PFSK-1 (cell line): ENCODE measurements around the gene CASP2.

Experiments
- FOXP2 ChIP-seq: optimal IDR thresholded peaks from 2 replicates; pipeline ENCODE3; 2011; ENCODE audit warnings: borderline replicate concordance, control low read depth, inconsistent platforms; ENCODE audit not compliant: insufficient read depth; ENCODE audit errors: extremely low read length, extremely low read depth
- POLR2AphosphoS5 ChIP-seq: IDR thresholded peaks from 2 replicates; pipeline ENCODE4 v1.6.1; 2012; ENCODE audit warnings: low read depth, mild to moderate bottlenecking, control low read depth, low read length, moderate library complexity
- SIN3A ChIP-seq: IDR thresholded peaks from 2 replicates; pipeline ENCODE4 v1.6.1; 2012; ENCODE audit warnings: mild to moderate bottlenecking, low read length, moderate library complexity, borderline replicate concordance; ENCODE audit not compliant: insufficient read depth
- TAF1 ChIP-seq: IDR thresholded peaks from 2 replicates; pipeline ENCODE4 v1.6.1; 2012; ENCODE audit warnings: low read length, control low read depth, borderline replicate concordance; ENCODE audit not compliant: insufficient read depth
- TF ChIP-seq, protein P1 (sequence below), 2 experiments: IDR thresholded peaks; 2 replicates each; pipeline versions ENCODE4 v1.6.1 to v1.8.0; 2011 to 2012; ENCODE audit warnings: low read depth in 2 of 2, low read length in 2 of 2, control low read depth in 1 of 2, inconsistent platforms in 1 of 2, mild to moderate bottlenecking in 1 of 2, moderate library complexity in 1 of 2; ENCODE audit not compliant: insufficient read depth in 1 of 2

Gene CASP2

DNA sequence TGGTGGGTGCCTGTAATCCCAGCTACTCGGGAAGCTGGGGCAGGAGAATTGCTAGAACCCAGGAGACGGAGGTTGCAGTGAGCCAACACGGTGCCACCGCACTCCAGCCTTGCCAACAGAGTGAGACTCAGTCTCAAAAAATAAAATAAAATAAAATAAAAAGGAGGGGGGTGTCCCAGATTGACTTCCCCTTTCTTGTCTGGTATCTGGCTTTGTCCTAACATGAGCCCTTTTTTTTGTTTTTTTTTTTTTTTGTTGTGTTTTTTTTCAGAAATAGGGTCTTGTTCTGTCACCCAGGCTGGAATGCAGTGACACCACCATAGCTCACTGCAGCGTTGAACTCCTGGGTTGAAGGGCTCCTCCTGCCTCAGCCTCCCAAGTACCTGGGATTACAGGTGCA, 4.7 kb downstream of the CASP2 start:
- TF ChIP-seq TAF1: no peak
- TF ChIP-seq POLR2AphosphoS5: no peak
- TF ChIP-seq, protein P1, sequence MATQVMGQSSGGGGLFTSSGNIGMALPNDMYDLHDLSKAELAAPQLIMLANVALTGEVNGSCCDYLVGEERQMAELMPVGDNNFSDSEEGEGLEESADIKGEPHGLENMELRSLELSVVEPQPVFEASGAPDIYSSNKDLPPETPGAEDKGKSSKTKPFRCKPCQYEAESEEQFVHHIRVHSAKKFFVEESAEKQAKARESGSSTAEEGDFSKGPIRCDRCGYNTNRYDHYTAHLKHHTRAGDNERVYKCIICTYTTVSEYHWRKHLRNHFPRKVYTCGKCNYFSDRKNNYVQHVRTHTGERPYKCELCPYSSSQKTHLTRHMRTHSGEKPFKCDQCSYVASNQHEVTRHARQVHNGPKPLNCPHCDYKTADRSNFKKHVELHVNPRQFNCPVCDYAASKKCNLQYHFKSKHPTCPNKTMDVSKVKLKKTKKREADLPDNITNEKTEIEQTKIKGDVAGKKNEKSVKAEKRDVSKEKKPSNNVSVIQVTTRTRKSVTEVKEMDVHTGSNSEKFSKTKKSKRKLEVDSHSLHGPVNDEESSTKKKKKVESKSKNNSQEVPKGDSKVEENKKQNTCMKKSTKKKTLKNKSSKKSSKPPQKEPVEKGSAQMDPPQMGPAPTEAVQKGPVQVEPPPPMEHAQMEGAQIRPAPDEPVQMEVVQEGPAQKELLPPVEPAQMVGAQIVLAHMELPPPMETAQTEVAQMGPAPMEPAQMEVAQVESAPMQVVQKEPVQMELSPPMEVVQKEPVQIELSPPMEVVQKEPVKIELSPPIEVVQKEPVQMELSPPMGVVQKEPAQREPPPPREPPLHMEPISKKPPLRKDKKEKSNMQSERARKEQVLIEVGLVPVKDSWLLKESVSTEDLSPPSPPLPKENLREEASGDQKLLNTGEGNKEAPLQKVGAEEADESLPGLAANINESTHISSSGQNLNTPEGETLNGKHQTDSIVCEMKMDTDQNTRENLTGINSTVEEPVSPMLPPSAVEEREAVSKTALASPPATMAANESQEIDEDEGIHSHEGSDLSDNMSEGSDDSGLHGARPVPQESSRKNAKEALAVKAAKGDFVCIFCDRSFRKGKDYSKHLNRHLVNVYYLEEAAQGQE (IDR thresholded peaks at IDR 0.05; ENCODE audit: insufficient read depth in 1 of 2, low read depth in 2 of 2, low read length in 2 of 2): no peak
- no peak for TF ChIP-seq SIN3A
- TF ChIP-seq FOXP2: no peak

DNA sequence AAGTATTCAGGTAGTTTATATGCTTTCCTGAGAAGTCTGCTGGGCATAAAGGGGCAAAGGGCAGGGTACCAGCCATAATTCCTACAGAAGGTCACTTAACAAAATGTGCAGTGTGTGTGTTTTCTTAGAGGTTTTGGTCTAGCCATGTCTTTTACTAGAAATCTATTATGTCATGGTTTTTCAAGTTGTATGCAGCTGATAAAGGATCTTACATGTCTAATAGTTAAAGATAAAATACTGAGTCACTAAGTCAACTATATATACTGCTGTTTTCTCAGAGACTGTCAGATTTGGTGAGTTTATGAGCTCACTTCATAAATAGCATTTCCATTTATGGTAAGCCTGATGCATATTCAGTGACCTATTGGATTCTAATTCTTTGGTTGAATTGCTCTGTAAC, 7.7 kb downstream of the CASP2 start:
- no peak for TF ChIP-seq SIN3A
- TF ChIP-seq POLR2AphosphoS5: no peak
- no peak for TF ChIP-seq FOXP2
- TF ChIP-seq TAF1: no peak
- TF ChIP-seq, protein P1 (IDR thresholded peaks at IDR 0.05; ENCODE audit: insufficient read depth in 1 of 2, low read depth in 2 of 2, low read length in 2 of 2): no peak

DNA sequence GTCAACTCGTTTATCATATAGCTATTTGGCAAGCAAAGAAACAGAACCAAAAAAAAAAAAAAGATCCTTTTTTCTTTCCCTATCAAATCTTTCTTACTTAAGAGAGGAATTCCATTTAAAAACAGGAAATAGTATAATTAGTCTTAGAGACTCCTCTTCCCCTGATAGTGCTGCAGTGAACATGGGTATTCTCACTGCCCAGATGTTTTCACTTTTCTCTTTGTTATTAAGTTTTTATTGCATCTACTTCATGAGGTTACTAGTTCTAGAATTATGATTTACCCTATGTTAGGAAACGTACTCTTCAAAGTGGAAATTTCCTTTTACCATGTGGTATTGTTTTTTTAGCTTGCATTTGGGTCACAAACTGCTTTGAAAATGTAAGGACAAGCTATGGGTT, 8.5 kb downstream of the CASP2 start:
- TF ChIP-seq SIN3A: no peak
- no peak for TF ChIP-seq FOXP2
- TF ChIP-seq, protein P1 (IDR thresholded peaks at IDR 0.05; ENCODE audit: insufficient read depth in 1 of 2, low read depth in 2 of 2, low read length in 2 of 2): no peak

GRCh38 chr7:143299346-143299745, 11.2 kb downstream of the CASP2 start:
- TF ChIP-seq SIN3A: no peak
- TF ChIP-seq TAF1: no peak
- TF ChIP-seq, protein P1 (IDR thresholded peaks at IDR 0.05; ENCODE audit: insufficient read depth in 1 of 2, low read depth in 2 of 2, low read length in 2 of 2): no peak
- TF ChIP-seq FOXP2: no peak
- no peak for TF ChIP-seq POLR2AphosphoS5

- TF ChIP-seq SIN3A (no peak), POLR2AphosphoS5 (no peak), TAF1 (no peak), FOXP2 (no peak)
- TF ChIP-seq, protein P1 (IDR thresholded peaks at IDR 0.05; ENCODE audit: insufficient read depth in 1 of 2, low read depth in 2 of 2, low read length in 2 of 2): no peak
Measured at GRCh38 chr7:143299840-143300239, 11.7 kb downstream of the CASP2 start.
